HG03558 (cell line): ENCODE data around the gene MVB12B.

Source experiments
- ATAC-seq: cut with Tn5 transposase; IDR thresholded peaks from one replicate; pipeline ENCODE4 v1.9.1; 2021; ENCODE audit warnings: moderate number of reproducible peaks; ENCODE audit not compliant: unreplicated experiment; ENCODE audit errors: extremely low read depth

MVB12B gene

GRCh38 chr9:126420135-126420534 is 93.5 kb downstream of the MVB12B start:
- no peak for ATAC-seq

DNA sequence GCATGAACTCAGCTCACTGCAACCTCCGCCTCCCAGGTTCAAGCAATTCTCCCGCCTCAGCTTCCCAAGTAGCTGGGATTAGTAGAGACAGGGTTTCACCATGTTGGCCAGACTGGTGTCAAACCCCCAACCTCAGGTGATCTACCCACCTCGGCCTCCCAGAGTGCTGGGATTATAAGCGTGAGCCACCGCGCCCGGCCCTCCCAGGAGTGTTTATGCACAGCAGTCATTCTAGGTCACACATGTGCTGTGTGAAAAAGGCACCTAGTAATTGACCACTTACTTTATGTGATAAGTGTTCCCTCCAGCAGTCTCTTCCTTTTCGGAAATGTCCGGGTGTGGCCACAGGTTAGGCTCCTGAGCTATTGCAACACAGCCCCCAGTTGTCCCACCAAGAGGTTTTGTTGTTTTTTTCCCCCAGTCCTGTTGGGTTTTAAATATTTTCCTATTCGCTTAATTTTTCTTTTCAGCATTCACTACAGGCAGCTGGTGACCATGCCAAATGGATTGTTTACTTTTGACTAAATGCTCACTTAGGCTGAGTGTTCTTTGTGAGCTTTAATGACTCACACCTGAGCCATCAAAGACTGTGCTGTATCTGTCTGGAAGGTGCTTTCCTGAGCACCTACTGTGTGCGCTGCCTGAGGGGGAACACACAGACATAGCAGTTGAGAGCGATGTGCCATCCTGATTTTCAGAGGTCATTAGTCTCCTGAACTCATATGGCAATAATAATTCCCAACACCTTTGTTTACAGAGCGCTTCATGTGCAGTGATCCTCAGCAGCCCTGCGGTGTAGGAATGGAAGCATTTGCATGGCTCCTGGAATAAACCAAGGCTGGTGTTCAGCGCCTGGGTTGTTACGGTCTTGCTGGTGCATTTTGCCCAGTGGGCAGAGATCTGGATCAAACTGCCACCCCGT is 94.3 kb downstream of the MVB12B start:
- ATAC-seq: no peak

DNA sequence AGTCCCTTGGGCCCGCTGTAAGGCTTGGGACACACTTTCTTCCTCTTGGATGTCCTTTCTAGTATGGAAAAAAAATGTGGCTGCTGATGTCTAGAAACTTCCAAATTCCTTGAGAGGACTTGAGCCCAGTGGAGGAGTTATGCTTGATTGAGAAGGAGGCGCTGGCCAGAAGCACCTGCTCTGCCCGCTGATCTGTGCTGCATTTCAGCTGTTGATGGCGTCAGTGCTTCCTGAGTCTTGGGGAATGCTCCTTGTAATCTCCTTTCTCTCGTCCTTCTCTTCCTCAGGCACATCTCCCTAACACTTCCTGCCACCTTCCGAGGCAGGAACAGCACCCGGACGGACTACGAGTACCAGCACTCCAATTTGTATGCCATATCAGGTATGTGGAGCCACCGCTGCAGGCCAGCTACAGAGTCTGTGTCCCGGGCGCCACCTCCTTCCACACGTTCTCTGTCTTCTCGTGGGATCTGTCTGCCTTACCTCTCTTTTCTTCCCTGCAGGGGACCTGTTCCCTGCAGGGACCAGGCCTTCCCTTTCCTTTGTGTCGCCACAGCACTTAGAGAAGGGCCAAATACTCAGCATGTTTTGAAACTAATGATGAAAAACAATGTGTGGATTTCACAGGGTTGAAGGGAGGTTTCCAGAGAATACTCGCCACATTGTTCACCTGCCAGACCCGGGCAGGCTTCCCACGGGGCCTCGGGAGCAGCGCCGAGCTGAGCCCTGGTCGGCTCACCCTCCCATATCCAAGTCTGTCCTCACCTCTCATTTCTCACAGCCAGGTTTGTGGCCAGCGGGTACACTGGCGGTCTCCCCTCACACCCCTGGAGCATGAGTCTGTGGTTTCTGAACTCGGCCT is 95.2 kb downstream of the MVB12B start:
- ATAC-seq: no peak

DNA sequence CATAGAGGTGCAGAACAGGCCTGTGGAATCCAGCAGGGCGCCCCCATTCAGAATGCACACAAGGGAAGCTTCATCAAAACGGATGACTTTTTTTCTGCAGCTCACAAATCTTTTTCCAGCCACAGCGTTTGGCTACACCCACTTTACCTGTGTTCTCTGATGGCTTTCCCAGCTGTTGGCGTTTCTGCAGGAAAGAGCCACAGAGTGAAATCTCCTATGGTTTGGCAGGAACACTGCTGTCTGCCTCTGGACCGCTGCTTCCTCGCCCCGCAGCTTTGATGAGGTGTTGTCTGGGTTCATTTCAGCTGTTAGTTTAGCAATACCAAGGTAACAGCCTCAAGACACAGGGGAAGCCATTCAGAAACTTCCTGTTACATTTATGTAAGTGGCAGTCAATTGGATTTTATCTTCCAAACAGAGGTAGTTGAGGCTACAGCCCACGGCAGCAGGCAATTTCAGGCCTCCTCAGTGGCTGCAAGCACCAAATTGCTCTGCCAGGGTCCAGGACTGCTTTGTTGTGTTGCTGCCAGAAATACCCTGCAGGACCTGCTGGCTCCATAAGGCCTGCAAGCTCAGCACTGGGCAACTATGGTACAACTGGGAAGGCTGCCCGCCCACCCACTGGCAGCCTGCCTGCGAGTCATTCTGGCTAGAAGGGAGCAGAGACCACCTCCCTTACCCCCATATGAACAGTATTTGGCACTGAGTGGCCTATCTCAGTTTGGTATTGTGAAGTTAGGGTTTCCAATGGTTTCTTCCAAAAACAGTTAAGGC is 96.7 kb downstream of the MVB12B start:
- ATAC-seq: no peak

- no peak for ATAC-seq
These were observed 97.2 kb downstream of the MVB12B start for GRCh38 chr9:126423916-126424185.

GRCh38 chr9:126424511-126424910 is 97.9 kb downstream of the MVB12B start:
- ATAC-seq: no peak

GRCh38 chr9:126428534-126429175 is 102.0 kb downstream of the MVB12B start:
- no peak for ATAC-seq

DNA sequence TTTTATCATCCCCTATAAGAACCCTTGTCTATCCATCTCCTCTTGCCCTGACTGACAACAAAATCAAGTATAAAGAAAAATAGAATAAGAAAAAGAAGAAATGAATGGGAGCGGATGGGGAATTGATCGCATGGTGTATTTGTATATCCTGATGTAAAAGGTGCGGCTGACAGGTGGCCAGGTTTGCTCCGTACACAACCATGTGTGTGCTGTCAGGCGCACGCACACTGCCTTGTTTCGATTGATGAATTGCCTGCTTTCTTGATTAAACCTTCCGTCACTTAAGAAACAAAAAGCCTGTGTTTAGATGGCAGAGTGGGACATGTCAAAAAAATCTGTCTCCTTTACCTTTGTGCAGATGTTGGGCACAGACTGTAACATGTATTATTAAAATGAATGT is 102.6 kb downstream of the MVB12B start:
- ATAC-seq: no peak

GRCh38 chr9:126430124-126430523 is 103.5 kb downstream of the MVB12B start:
- no peak for ATAC-seq

GRCh38 chr9:126431077-126431742 is 104.6 kb downstream of the MVB12B start:
- ATAC-seq: no peak

- no peak for ATAC-seq
These were observed 106.0 kb downstream of the MVB12B start for GRCh38 chr9:126432659-126433058.

DNA sequence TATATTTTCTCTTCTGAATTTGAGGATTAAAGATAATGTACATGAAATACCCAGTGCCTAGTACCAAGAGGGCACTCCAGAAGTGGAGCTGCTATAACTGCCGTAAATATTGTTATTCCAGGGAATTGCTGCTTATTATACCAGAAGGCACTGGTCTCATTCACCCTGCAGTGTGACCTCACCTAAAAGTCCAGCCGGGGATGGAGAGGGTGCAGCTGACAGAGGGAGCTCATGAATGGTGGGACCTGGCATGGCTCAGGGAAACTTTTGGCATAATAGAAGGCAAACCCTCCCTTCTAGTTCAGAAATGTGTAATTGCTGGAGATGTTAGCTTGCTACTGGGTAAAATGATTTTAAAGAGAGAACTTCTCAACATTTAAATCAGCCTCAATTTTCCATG is 108.5 kb downstream of the MVB12B start:
- ATAC-seq: no peak

GRCh38 chr9:126435626-126436025 is 109.0 kb downstream of the MVB12B start:
- no peak for ATAC-seq

GRCh38 chr9:126436545-126437267 is 110.1 kb downstream of the MVB12B start:
- no peak for ATAC-seq

- ATAC-seq: no peak
These were observed 110.6 kb downstream of the MVB12B start for GRCh38 chr9:126437268-126437666.

DNA sequence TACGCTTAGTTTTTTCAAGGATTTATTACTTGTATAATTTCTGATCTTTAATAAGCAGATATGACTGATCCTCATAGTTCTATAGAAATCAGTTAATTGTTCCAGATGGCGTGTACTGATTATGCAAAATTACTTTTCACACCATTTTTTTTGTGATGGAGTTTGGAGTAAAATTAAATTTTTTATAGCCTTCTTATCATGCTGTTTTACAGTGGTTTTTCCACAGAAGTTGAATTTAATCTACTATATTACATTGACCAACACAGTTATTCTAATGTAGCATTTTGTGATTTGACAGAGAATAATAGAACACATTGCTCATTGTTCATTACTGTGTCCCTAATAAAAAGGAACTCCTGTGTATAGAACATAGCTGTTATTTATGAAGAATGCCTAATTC is 111.1 kb downstream of the MVB12B start:
- no peak for ATAC-seq

GRCh38 chr9:126438741-126439401 is 112.2 kb downstream of the MVB12B start:
- ATAC-seq: no peak

- ATAC-seq: no peak
These were observed 112.8 kb downstream of the MVB12B start for GRCh38 chr9:126439402-126439765.
